ENCODE data around the gene IER5. TPM values are rescaled to one million over a fixed set of nuclear protein-coding genes. Genes with fewer than 3 reads are reported as not detected.

The IER5 gene
- total RNA-seq, 1 donor from 2014 or later = 32.0 TPM

DNA sequence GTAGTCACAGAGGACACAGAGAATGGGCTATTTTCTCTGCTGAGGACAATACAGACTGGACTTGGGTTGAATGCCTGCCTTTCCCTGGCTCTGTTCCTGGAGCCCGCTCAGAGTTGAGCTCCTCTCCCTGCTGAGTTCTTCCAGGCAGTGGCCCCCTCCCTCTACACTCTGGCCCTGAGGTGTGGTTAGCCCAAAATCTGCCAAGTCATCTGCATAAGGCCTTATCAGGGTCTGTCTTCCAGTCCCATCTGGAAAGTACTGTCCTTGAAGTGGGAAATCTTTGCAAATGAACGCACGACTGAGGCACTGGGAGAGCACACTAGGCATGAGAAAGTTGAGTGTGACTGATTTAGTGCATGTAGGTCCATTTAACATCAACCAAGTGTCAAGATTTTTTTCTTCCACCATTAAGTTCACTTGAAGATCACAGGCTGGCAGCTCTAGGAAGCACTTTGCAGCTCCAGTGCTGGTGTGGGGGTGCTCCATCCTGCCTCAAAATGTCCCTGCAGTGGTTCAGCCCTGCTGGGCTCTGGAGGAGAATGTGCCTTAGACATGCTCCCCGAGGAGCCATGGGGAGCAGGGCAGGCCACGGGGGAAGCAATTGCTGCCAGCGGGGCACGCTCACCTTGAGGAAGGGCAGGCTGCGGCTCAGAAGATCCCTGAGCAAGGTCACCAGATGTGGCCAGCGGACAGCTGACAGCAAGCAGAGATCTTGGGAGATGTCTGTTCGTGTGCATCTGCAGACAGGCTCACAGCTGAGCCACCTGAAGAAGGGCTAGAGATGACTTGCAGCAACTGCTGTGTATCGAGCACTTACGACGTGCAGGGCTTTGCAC is 41.5 kb downstream of the IER5 start:
- H3K9me3 ChIP-seq = no peaks in the 10 kb centered on the region
- peaks cover 53% of the 10 kb centered on the region for H3K4me1 ChIP-seq
- H3K27me3 ChIP-seq = no peaks in the 10 kb centered on the region
- no peak for DNase-seq
- no peak for ATAC-seq
- H3K27ac ChIP-seq = no peak overlapping the region
- H3K4me3 ChIP-seq = no peak overlapping the region
- TF ChIP-seq, protein P1, sequence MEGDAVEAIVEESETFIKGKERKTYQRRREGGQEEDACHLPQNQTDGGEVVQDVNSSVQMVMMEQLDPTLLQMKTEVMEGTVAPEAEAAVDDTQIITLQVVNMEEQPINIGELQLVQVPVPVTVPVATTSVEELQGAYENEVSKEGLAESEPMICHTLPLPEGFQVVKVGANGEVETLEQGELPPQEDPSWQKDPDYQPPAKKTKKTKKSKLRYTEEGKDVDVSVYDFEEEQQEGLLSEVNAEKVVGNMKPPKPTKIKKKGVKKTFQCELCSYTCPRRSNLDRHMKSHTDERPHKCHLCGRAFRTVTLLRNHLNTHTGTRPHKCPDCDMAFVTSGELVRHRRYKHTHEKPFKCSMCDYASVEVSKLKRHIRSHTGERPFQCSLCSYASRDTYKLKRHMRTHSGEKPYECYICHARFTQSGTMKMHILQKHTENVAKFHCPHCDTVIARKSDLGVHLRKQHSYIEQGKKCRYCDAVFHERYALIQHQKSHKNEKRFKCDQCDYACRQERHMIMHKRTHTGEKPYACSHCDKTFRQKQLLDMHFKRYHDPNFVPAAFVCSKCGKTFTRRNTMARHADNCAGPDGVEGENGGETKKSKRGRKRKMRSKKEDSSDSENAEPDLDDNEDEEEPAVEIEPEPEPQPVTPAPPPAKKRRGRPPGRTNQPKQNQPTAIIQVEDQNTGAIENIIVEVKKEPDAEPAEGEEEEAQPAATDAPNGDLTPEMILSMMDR (IDR thresholded peaks at IDR 0.05) = no peak
- H3K36me3 ChIP-seq = no peaks in the 10 kb centered on the region
- intact Hi-C loops (cut with DNase I) = no loop called here

DNA sequence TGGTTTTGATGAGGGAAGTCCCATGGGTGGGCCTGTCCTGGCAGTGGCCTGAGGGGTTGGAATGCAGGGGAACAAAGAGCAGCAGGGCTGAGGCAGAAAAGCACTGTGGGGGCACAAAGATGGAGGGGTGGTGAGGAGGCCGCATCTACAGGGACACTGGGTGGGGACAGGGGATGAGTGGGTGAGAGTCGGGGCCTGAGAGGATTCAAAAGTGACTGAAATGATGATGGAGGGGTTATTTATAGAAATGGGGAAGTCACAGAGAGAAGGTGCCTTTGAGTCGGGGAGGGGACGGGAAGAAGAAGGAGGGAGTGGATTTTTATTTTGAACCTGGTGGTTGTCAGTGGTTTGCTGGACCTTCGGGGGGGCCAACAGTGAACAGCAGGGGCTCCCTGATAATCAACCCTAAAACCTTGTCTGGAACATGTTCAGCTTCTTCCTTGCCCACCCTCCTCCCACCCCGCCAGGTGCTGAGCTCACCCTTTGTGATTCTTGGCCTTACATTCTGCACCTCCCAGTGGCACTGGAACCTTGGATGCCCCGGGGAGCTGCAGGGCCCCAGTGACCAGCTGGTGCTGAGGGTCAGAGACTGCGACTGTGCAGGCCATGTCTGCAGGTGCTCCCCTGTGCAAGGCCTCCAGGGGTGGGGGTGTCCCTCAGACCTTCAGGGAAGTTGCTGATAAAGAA is 42.9 kb downstream of the IER5 start:
- DNase-seq (no peak), ATAC-seq (no peak)
- Histone ChIP-seq H3K9me3 (no peaks in the 10 kb centered on the region), H3K27ac (no peak overlapping the region), H3K4me3 (no peak overlapping the region), H3K27me3 (no peaks in the 10 kb centered on the region), H3K4me1 (peaks cover 62% of the 10 kb centered on the region), H3K36me3 (no peaks in the 10 kb centered on the region)
- TF ChIP-seq, protein P1 (IDR thresholded peaks at IDR 0.05) = no peak
- intact Hi-C loops (cut with DNase I) = no loop called here

DNA sequence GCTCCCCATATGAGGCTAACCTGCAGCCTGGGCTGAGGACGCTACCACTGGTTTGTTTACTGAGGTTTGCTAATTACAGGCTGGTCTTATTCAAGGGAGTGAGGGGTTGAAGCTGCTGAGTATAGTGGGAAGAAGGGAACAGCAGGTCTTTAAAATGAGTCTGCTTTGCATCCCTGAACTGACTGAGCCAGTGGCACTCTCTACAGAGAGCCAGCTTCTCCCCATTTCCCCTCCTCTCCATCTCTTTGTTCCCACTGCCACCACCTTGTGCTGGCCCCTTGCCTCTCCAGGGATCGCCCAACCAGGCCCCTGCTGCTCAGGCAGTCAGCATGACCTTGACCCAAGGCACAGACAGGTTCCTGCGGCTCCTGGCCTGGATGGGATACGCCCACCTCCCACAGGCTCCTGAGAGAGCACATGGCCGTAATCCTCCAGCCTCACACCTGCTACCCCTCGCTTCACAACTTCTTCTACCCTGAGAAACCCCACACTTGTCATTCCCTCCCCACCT is 45.0 kb downstream of the IER5 start:
- H3K4me3 ChIP-seq = no peak overlapping the region
- H3K9me3 ChIP-seq = no peaks in the 10 kb centered on the region
- H3K36me3 ChIP-seq = no peaks in the 10 kb centered on the region
- peaks cover 45% of the 10 kb centered on the region for H3K4me1 ChIP-seq
- DNase-seq = no peak
- intact Hi-C loops (cut with DNase I) = no loop called here
- TF ChIP-seq, protein P1 (IDR thresholded peaks at IDR 0.05) = no peak
- no peak overlapping the region for H3K27ac ChIP-seq
- no peaks in the 10 kb centered on the region for H3K27me3 ChIP-seq
- ATAC-seq = no peak

DNA sequence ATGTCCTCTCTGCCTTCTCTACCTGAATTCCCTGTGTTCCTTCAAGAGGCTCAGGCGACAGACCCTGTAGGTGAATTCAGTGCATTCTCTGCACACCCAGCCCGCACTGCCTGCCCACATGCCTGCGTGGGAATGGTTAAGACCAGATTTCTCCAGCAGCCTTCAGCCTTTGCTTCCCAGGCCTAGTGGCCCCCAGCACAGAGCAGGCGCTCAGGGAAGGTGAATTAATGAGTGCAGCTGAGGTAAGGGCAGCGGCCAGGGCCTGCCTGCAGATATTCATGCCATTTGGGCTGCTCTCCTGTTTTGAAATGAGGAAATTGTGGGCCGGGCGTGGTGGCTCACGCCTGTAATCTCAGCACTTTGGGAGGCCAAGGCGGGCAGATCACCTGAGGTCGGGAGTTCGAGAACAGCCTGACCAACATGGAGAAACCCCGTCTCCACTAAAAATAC is 45.5 kb downstream of the IER5 start:
- H3K27me3 ChIP-seq = no peaks in the 10 kb centered on the region
- DNase-seq = no peak
- H3K9me3 ChIP-seq = no peaks in the 10 kb centered on the region
- TF ChIP-seq, protein P1 (IDR thresholded peaks at IDR 0.05) = no peak
- no peak for ATAC-seq
- no peak overlapping the region for H3K4me3 ChIP-seq
- H3K27ac ChIP-seq = no peak overlapping the region
- H3K4me1 ChIP-seq = peaks cover 46% of the 10 kb centered on the region
- intact Hi-C loops (cut with DNase I) = no loop called here
- H3K36me3 ChIP-seq = no peaks in the 10 kb centered on the region

DNA sequence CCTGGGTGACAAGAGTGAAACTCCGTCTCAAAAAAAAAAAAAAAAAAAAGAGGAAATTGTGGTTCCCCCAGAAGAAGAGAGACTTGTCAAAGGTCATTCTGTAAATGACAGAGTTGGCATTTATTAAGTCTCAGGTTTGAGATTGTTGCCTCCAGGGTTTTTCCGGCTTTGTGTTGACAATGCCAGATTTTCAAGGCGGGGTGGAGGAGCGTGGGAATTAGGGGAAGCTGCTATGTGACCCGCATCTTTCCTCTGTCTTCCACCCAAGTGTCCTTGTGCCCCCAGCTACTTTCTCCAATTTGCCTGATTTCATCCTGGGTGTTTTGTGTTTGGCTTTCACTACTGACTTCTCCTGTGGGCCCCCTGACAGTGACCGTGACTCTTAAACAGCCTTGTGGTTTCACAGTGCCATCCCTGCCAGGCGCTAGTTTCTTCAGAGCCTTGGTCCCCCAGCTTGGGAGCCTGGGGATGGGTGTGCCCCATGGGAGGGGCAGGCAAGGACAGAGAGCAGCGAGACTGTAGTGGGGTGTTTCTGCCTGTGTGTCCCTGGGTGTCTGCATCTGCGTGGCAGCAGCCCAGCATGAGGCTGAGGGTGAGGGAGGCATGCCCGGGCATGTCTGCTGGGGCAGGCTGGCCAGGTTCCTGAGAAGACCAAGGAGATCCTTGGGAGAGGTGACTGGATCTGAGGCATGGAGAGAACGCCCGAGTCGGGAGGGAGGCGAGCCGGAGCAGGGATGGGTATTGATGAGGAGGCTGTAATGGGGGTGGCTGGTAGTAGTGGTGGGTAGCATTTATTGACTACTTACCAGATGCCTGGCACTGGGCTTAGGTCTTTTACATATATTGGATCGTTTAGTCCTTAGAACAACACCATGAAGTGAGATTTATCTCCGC is 46.3 kb downstream of the IER5 start:
- TF ChIP-seq, protein P1 (IDR thresholded peaks at IDR 0.05) = no peak
- Histone ChIP-seq H3K27ac (peak overlapping the region; percentile 79), H3K4me1 (peaks cover 42% of the 10 kb centered on the region), H3K9me3 (no peaks in the 10 kb centered on the region), H3K36me3 (no peaks in the 10 kb centered on the region), H3K4me3 (peak overlapping the region; percentile 12), H3K27me3 (no peaks in the 10 kb centered on the region)
- intact Hi-C loops (cut with DNase I) = no loop called here
- DNase-seq (peak; percentile 84), ATAC-seq (peak; percentile 77)
